ENCODE data around the gene PTPA. TPM values are rescaled to one million over a fixed set of nuclear protein-coding genes. Genes with fewer than 3 reads are reported as not detected.

PTPA gene
- total and polyA plus RNA-seq, 9 of the 15 experiments (the other 6 are each of a cell fraction or from before 2014, with no cell fraction given) = 1.7 to 121 (median 72.6) TPM

DNA sequence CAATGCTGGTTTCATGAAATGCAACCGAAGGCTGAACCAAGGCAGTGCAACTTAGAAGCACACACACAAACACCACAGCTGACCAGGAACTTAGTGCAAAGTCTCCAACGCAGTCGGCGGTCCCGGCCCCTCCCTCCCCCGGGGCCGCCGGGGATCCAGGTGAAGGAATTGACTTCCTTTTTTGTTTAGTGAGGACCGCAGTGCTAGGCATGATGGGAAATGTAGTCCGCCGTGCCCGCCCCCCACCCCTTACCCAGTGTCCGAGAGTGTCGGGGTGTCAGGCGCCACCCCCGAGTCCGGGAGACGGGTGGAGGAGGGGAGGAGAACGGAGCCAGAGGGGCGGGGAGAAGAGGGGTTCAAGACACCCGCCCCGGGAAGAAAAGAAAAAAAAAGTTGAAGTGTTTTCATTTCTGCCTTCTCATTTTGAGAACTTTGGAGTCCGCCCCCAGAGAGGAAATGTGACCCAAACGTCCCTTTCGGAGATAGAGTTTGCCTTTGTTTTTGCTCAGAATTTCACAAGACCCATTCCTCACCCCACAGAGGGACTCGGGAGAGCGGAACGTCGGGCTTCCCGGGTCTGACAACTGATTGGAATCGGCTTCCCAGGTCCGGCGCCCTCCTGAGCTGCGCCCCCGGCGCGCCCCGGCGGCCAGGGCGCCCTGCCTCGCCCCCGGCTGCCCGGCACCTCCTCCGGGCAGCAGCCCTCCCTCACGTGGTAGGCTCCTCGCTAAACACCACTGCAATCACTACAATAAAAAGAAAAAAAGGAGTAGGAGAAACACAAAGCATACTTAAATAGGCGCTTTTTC, 64.8 kb downstream of the PTPA start (continued):
- TF ChIP-seq, protein P1, sequence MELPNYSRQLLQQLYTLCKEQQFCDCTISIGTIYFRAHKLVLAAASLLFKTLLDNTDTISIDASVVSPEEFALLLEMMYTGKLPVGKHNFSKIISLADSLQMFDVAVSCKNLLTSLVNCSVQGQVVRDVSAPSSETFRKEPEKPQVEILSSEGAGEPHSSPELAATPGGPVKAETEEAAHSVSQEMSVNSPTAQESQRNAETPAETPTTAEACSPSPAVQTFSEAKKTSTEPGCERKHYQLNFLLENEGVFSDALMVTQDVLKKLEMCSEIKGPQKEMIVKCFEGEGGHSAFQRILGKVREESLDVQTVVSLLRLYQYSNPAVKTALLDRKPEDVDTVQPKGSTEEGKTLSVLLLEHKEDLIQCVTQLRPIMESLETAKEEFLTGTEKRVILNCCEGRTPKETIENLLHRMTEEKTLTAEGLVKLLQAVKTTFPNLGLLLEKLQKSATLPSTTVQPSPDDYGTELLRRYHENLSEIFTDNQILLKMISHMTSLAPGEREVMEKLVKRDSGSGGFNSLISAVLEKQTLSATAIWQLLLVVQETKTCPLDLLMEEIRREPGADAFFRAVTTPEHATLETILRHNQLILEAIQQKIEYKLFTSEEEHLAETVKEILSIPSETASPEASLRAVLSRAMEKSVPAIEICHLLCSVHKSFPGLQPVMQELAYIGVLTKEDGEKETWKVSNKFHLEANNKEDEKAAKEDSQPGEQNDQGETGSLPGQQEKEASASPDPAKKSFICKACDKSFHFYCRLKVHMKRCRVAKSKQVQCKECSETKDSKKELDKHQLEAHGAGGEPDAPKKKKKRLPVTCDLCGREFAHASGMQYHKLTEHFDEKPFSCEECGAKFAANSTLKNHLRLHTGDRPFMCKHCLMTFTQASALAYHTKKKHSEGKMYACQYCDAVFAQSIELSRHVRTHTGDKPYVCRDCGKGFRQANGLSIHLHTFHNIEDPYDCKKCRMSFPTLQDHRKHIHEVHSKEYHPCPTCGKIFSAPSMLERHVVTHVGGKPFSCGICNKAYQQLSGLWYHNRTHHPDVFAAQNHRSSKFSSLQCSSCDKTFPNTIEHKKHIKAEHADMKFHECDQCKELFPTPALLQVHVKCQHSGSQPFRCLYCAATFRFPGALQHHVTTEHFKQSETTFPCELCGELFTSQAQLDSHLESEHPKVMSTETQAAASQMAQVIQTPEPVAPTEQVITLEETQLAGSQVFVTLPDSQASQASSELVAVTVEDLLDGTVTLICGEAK (IDR thresholded peaks at IDR 0.05) = peak; percentile 71
- TF ChIP-seq, protein P1 (CRISPR knock-in tag; IDR thresholded peaks at IDR 0.05) = no peak
- no peak for TF ChIP-seq SRSF1 (IDR thresholded peaks at IDR 0.05; ENCODE audit: low read depth, low read length)
- peak; percentile 8 for TF ChIP-seq RBBP5 (IDR thresholded peaks at IDR 0.05; ENCODE audit: borderline replicate concordance, insufficient read depth, low read length, poor library complexity, severe bottlenecking)
- TF ChIP-seq COPS2 (conservative IDR thresholded peaks at IDR 0.05) = no peak
- TF ChIP-seq, protein P2, sequence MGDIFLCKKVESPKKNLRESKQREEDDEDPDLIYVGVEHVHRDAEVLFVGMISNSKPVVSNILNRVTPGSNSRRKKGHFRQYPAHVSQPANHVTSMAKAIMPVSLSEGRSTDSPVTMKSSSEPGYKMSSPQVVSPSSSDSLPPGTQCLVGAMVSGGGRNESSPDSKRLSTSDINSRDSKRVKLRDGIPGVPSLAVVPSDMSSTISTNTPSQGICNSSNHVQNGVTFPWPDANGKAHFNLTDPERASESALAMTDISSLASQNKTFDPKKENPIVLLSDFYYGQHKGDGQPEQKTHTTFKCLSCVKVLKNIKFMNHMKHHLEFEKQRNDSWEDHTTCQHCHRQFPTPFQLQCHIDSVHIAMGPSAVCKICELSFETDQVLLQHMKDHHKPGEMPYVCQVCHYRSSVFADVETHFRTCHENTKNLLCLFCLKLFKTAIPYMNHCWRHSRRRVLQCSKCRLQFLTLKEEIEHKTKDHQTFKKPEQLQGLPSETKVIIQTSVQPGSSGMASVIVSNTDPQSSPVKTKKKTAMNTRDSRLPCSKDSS (IDR thresholded peaks at IDR 0.05; ENCODE audit: low read depth, partially characterized antibody) = no peak
- TF ChIP-seq, protein P3, sequence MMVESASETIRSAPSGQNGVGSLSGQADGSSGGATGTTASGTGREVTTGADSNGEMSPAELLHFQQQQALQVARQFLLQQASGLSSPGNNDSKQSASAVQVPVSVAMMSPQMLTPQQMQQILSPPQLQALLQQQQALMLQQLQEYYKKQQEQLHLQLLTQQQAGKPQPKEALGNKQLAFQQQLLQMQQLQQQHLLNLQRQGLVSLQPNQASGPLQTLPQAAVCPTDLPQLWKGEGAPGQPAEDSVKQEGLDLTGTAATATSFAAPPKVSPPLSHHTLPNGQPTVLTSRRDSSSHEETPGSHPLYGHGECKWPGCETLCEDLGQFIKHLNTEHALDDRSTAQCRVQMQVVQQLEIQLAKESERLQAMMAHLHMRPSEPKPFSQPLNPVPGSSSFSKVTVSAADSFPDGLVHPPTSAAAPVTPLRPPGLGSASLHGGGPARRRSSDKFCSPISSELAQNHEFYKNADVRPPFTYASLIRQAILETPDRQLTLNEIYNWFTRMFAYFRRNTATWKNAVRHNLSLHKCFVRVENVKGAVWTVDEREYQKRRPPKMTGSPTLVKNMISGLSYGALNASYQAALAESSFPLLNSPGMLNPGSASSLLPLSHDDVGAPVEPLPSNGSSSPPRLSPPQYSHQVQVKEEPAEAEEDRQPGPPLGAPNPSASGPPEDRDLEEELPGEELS (CRISPR knock-in tag; IDR thresholded peaks at IDR 0.05; ENCODE audit: borderline replicate concordance) = no peak
- no peak for TF ChIP-seq RAD21 (CRISPR knock-in tag; conservative IDR thresholded peaks at IDR 0.05 in 1 of 2, IDR thresholded peaks at IDR 0.05 in 1 of 2)
- TF ChIP-seq, protein P4, sequence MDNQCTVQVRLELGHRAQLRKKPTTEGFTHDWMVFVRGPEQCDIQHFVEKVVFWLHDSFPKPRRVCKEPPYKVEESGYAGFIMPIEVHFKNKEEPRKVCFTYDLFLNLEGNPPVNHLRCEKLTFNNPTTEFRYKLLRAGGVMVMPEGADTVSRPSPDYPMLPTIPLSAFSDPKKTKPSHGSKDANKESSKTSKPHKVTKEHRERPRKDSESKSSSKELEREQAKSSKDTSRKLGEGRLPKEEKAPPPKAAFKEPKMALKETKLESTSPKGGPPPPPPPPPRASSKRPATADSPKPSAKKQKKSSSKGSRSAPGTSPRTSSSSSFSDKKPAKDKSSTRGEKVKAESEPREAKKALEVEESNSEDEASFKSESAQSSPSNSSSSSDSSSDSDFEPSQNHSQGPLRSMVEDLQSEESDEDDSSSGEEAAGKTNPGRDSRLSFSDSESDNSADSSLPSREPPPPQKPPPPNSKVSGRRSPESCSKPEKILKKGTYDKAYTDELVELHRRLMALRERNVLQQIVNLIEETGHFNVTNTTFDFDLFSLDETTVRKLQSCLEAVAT (IDR thresholded peaks at IDR 0.05) = peak in 1 of 2 experiments; percentile 87; a peak in 2 of 4 replicates
- TF ChIP-seq LARP7 (IDR thresholded peaks at IDR 0.05) = no peak
- TF ChIP-seq FOSL1 (tag; conservative IDR thresholded peaks at IDR 0.05) = 0 out of 2 replicates have a peak, but pooled peaks have one; percentile 21
- no peak for TF ChIP-seq TCF7L2 (IDR thresholded peaks at IDR 0.05; ENCODE audit: low read depth, low read length)
